H1 (cell line): ENCODE measurements around the gene CEP95. TPM values are rescaled to one million over a fixed set of nuclear protein-coding genes. Genes with fewer than 3 reads are reported as not detected.

ENCODE experiments used
- CTCF ChIA-PET: fragments of 300-600 bp; sonication (Branson Sonifier 250); formaldehyde crosslinking; loops from one replicate; lab custom pipeline; 2021; ENCODE audit not compliant: partially characterized antibody; lab: Charles Lee
- POLR2A ChIA-PET: fragments of 300-600 bp; sonication (Branson Sonifier 250); formaldehyde crosslinking; loops from one replicate; lab custom pipeline; 2021; ENCODE audit warnings: inconsistent platforms; ENCODE audit not compliant: partially characterized antibody; lab: Charles Lee
- DNase-seq, 2 experiments: peaks; one replicate each; pipeline versions ENCODE4 v3.0.0 to v3.0.0-alpha.2; 2010 to 2022; ENCODE audit warnings: low spot score in 2 of 2, low read depth in 1 of 2, mixed read lengths in 1 of 2
- FAIRE-seq: peaks from 2 replicates; lab custom pipeline; 2011; peaks lifted over from hg19 to GRCh38; lab: Jason Lieb, UNC
- H2AFZ ChIP-seq: 2 replicates; pipeline ENCODE4 v1.8.1; 2012; ENCODE audit warnings: low read length, inconsistent platforms
- H2AK5ac ChIP-seq: 2 replicates; pipeline ENCODE4 v1.6.1; 2013; ENCODE audit warnings: low read depth, low read length
- H2BK120ac ChIP-seq: replicated peaks from 2 replicates; pipeline ENCODE3; 2013; ENCODE audit warnings: low read depth, low read length, inconsistent platforms
- H2BK12ac ChIP-seq: 2 replicates; pipeline ENCODE4 v1.6.1; 2013; ENCODE audit warnings: low read depth, low read length
- H2BK15ac ChIP-seq: 2 replicates; pipeline ENCODE4 v1.6.1; 2013; ENCODE audit warnings: low read length
- H2BK20ac ChIP-seq: 2 replicates; pipeline ENCODE4 v1.6.1; 2013; ENCODE audit warnings: low read length
- H2BK5ac ChIP-seq: 2 replicates; pipeline ENCODE4 v1.6.1; 2013; ENCODE audit warnings: low read depth, low read length
- H3K14ac ChIP-seq: 2 replicates; pipeline ENCODE4 v1.6.1; 2013; ENCODE audit warnings: inconsistent platforms; ENCODE audit not compliant: insufficient read length
- H3K18ac ChIP-seq: 2 replicates; pipeline ENCODE4 v1.6.1; 2013; ENCODE audit warnings: low read length; ENCODE audit errors: extremely low read depth
- H3K23ac ChIP-seq: 2 replicates; pipeline ENCODE4 v1.6.1; 2013; ENCODE audit warnings: inconsistent platforms; ENCODE audit not compliant: insufficient read length
- H3K23me2 ChIP-seq: 2 replicates; pipeline ENCODE4 v1.6.1; 2013; ENCODE audit warnings: low read depth, low read length
- H3K27ac ChIP-seq: 2 replicates; pipeline ENCODE4 v1.6.1; 2011; ENCODE audit warnings: low read depth, low read length, inconsistent platforms
- H3K27me3 ChIP-seq, 4 experiments: replicated peaks in 1 of 4; 1 replicate in 1 of 4; 2 replicates in 3 of 4; pipeline versions ENCODE4 v1.6.1 to v1.8.1; 2011 to 2013; ENCODE audit warnings: low read length in 3 of 4, mild to moderate bottlenecking in 3 of 4, inconsistent platforms in 2 of 4, mixed read lengths in 2 of 4, moderate library complexity in 1 of 4; ENCODE audit not compliant: control insufficient read depth in 3 of 4, insufficient read depth in 3 of 4; ENCODE audit errors: extremely low read depth in 1 of 4
- H3K36me3 ChIP-seq, 4 experiments: 2 replicates each; pipeline versions ENCODE4 v1.6.1 to v1.8.1; 2011 to 2013; ENCODE audit warnings: mild to moderate bottlenecking in 4 of 4, low read length in 3 of 4, moderate library complexity in 2 of 4, control low read depth in 1 of 4, inconsistent platforms in 1 of 4; ENCODE audit not compliant: insufficient read depth in 4 of 4, control insufficient read depth in 2 of 4
- H3K4ac ChIP-seq: replicated peaks from 2 replicates; pipeline ENCODE3; 2013; ENCODE audit warnings: low read length, low read depth, mixed read lengths, inconsistent platforms; ENCODE audit not compliant: insufficient read length
- H3K4me1 ChIP-seq, 4 experiments: replicated peaks in 1 of 4; 1 replicate in 1 of 4; 2 replicates in 3 of 4; pipeline versions ENCODE4 v1.6.1 to v1.8.1; 2011 to 2013; ENCODE audit warnings: low read length in 3 of 4, inconsistent platforms in 2 of 4, mixed read lengths in 1 of 4; ENCODE audit not compliant: insufficient read depth in 4 of 4, control insufficient read depth in 3 of 4
- H3K4me2 ChIP-seq, 2 experiments: 2 replicates each; pipeline versions ENCODE4 v1.6.1 to v1.8.1; 2011 to 2013; ENCODE audit warnings: low read depth in 2 of 2, low read length in 2 of 2, control low read depth in 1 of 2, inconsistent platforms in 1 of 2, mild to moderate bottlenecking in 1 of 2; ENCODE audit not compliant: insufficient read depth in 1 of 2
- H3K4me3 ChIP-seq, 4 experiments: fragments of 200-600, 300-600 bp in 1 of 4; sonication (generic), shearing (Covaris generic), sonication (Bioruptor Twin) in 1 of 4; 2 replicates each; pipeline versions ENCODE4 v1.5.1 to v1.8.1; 2011 to 2016; ENCODE audit warnings: low read length in 4 of 4, low read depth in 3 of 4, control low read depth in 2 of 4, inconsistent platforms in 2 of 4, mild to moderate bottlenecking in 2 of 4, mixed read lengths in 1 of 4, moderate library complexity in 1 of 4; ENCODE audit not compliant: insufficient read depth in 2 of 4; ENCODE audit errors: extremely low read depth in 1 of 4
- H3K56ac ChIP-seq: replicated peaks from 2 replicates; pipeline ENCODE3; 2013; ENCODE audit warnings: low read depth, mild to moderate bottlenecking, mixed read lengths, low read length, inconsistent platforms; ENCODE audit not compliant: insufficient read length
- H3K79me1 ChIP-seq: 2 replicates; pipeline ENCODE4 v1.6.1; 2013; ENCODE audit warnings: low read depth, low read length, control low read depth
- H3K79me2 ChIP-seq, 2 experiments: 2 replicates each; pipeline versions ENCODE4 v1.6.1 to v1.8.1; 2012 to 2013; ENCODE audit warnings: low read length in 2 of 2, mild to moderate bottlenecking in 2 of 2, inconsistent platforms in 1 of 2; ENCODE audit not compliant: insufficient read depth in 2 of 2, control insufficient read depth in 1 of 2
- H3K9ac ChIP-seq, 4 experiments: replicated peaks in 1 of 4; 1 replicate in 1 of 4; 2 replicates in 3 of 4; pipeline versions ENCODE4 v1.6.1 to v1.8.1; 2011 to 2013; ENCODE audit warnings: low read depth in 3 of 4, low read length in 3 of 4, control low read depth in 2 of 4, mild to moderate bottlenecking in 2 of 4, moderate library complexity in 2 of 4, inconsistent platforms in 1 of 4; ENCODE audit errors: extremely low read depth in 1 of 4
- H3K9me3 ChIP-seq, 2 experiments: 2 replicates each; pipeline versions ENCODE4 v1.6.1 to v1.8.1; 2012 to 2013; ENCODE audit warnings: mild to moderate bottlenecking in 2 of 2, moderate library complexity in 2 of 2, control low read depth in 1 of 2, inconsistent platforms in 1 of 2, low read depth in 1 of 2, low read length in 1 of 2, mixed read lengths in 1 of 2; ENCODE audit not compliant: insufficient read depth in 2 of 2
- H4K20me1 ChIP-seq, 2 experiments: replicated peaks in 1 of 2; 2 replicates each; pipeline versions ENCODE3 to v1.8.1; 2011 to 2013; ENCODE audit warnings: inconsistent platforms in 2 of 2, low read length in 2 of 2, mild to moderate bottlenecking in 1 of 2; ENCODE audit not compliant: insufficient read depth in 2 of 2, control insufficient read depth in 1 of 2
- H4K5ac ChIP-seq: 2 replicates; pipeline ENCODE4 v1.6.1; 2013; ENCODE audit warnings: low read length, low read depth, mixed read lengths, inconsistent platforms; ENCODE audit not compliant: insufficient read length
- H4K8ac ChIP-seq: 2 replicates; pipeline ENCODE4 v1.8.0; 2013; ENCODE audit warnings: mild to moderate bottlenecking, moderate library complexity, low read length, inconsistent platforms; ENCODE audit not compliant: insufficient read depth; ENCODE audit errors: extremely low read depth
- H4K91ac ChIP-seq: replicated peaks from 2 replicates; pipeline ENCODE3; 2013; ENCODE audit warnings: low read length, mixed read lengths, inconsistent platforms; ENCODE audit not compliant: insufficient read length
- ASH2L ChIP-seq: fragments of 200-600, 300-600 bp; sonication (generic); IDR thresholded peaks from one replicate; pipeline ENCODE4 v1.7.1; 2017; ENCODE audit warnings: low read length
- EGR1 ChIP-seq: IDR thresholded peaks from 2 replicates; pipeline ENCODE4 v1.6.1; 2011; ENCODE audit warnings: low read depth, low read length, borderline replicate concordance
- FOSL1 ChIP-seq: IDR thresholded peaks from 2 replicates; pipeline ENCODE4 v1.6.1; 2011; ENCODE audit warnings: mild to moderate bottlenecking, low read depth, low read length, moderate library complexity; ENCODE audit not compliant: insufficient read depth
- GTF2F1 ChIP-seq: IDR thresholded peaks from 2 replicates; pipeline ENCODE4 v1.6.1; 2012; ENCODE audit warnings: low read depth, low read length, improper control_type of control experiment, borderline replicate concordance
- HDAC2 ChIP-seq, 2 experiments: fragments of 300-600 bp in 1 of 2; sonication (generic) in 1 of 2; IDR thresholded peaks; 2 replicates each; pipeline ENCODE4 v1.6.1; 2011 to 2012; ENCODE audit warnings: low read depth in 2 of 2, low read length in 2 of 2, mild to moderate bottlenecking in 2 of 2, moderate library complexity in 2 of 2, borderline replicate concordance in 1 of 2, inconsistent platforms in 1 of 2
- HDAC6 ChIP-seq: IDR thresholded peaks from one replicate; pipeline ENCODE4 v1.7.1; 2012; ENCODE audit warnings: low read depth, mild to moderate bottlenecking, inconsistent platforms, low read length, moderate library complexity
- KDM1A ChIP-seq: fragments of 200-600, 300-600 bp; sonication (generic); IDR thresholded peaks from 2 replicates; pipeline ENCODE4 v1.7.1; 2016; ENCODE audit warnings: mild to moderate bottlenecking, low read length, borderline replicate concordance
- KDM4A ChIP-seq: IDR thresholded peaks from one replicate; pipeline ENCODE4 v1.7.1; 2012; ENCODE audit warnings: low read depth, mild to moderate bottlenecking, moderate library complexity, low read length, inconsistent platforms; ENCODE audit not compliant: severe bottlenecking
- POLR2AphosphoS5 ChIP-seq: IDR thresholded peaks from 2 replicates; pipeline ENCODE4 v1.6.1; 2011; ENCODE audit warnings: low read depth, low read length
- POU5F1 ChIP-seq: IDR thresholded peaks from 2 replicates; pipeline ENCODE4 v1.6.1; 2011; ENCODE audit warnings: low read depth, mild to moderate bottlenecking, low read length, moderate library complexity
- SIRT6 ChIP-seq: IDR thresholded peaks from one replicate; pipeline ENCODE4 v1.7.1; 2012; ENCODE audit warnings: low read length, inconsistent platforms
- SP4 ChIP-seq: IDR thresholded peaks from 2 replicates; pipeline ENCODE4 v1.6.1; 2012; ENCODE audit warnings: low read length, inconsistent platforms
- TEAD4 ChIP-seq: IDR thresholded peaks from 2 replicates; pipeline ENCODE4 v1.6.1; 2012; ENCODE audit warnings: low read depth, low read length, inconsistent platforms, mixed read lengths
- WGBS, 2 experiments: shearing (Covaris generic) in 1 of 2; methylation state at CpG; one replicate each; pipeline versions ENCODE4 v1.1.6 to v1.1.7; 2013 to 2015; ENCODE audit warnings: low lambda C conversion rate in 2 of 2, mixed read lengths in 2 of 2, inconsistent platforms in 1 of 2, low coverage in 1 of 2, missing lambda C conversion rate in 1 of 2; ENCODE audit not compliant: insufficient replicate concordance in 2 of 2, insufficient coverage in 1 of 2, insufficient read length in 1 of 2; ENCODE audit errors: extremely low coverage in 1 of 2, missing lambda C conversion rate in 1 of 2; 5-methylcytosine and 5-hydroxymethylcytosine counted together
- polyA plus RNA-seq, 7 experiments: library from polyadenylated mRNA; depleted of rRNA in 3 of 7; stranded (reverse) in 5 of 7; unstranded in 2 of 7; fragments of >200 nt in 5 of 7; fragments of 200-250 nt in 2 of 7; gene quantifications; 1 replicate in 5 of 7; 2 replicates in 1 of 7; 4 replicates in 1 of 7; pipeline versions ENCODE4 v1.2.1 to v1.2.3, GENCODE V29; 2011 to 2013; ENCODE audit warnings: missing spikeins in 2 of 7, mixed read lengths in 2 of 7
- total RNA-seq: library from RNA; stranded (reverse); fragmentation: NEBNext Ultra II Directional; extraction: Animal tissue kit (Norgen Biotek cat#: 25700); gene quantifications from 2 replicates; pipeline ENCODE4 v1.2.1, GENCODE V29; 2021
- TF ChIP-seq, protein P1 (sequence below): IDR thresholded peaks from 2 replicates; pipeline ENCODE4 v1.6.1; 2012; ENCODE audit warnings: inconsistent platforms

The CEP95 gene
- total and polyA plus RNA-seq, 2 of the 8 experiments (the other 6 are each of a cell fraction or from before 2014, with no cell fraction given): 22.3 to 51.5 TPM

DNA sequence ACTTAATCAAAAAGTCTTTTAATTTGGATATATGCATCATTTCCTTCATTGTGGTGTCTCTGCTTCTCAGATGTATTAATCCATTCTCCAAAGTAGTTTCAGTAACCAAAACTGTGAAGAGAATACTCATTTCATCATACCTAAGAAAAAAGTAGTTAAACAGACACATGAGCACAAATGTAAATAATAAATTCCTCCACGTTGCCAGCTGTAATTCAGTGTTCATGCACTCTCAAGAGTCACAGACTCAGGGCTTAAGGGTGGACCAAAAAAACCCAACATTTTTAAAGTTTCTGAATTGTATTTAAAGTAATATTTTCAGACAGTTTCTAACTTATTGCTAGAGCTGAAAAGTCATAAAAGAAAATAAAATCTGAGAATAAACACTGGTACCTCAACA, 28.9 kb upstream of the CEP95 start:
- Histone ChIP-seq H3K14ac (no peak overlapping the region), H3K4me2 (no peak overlapping the region), H4K5ac (no peak overlapping the region), H3K79me2 (no peaks in the 10 kb centered on the region), H3K18ac (no peak overlapping the region), H3K23ac (no peak overlapping the region), H4K91ac (no peak overlapping the region), H3K4me3 (no peak overlapping the region), H2AFZ (no peak overlapping the region), H3K4ac (no peak overlapping the region), H3K36me3 (peaks cover 2 to 33% (median 22%) of the 10 kb centered on the region in 4 experiments), H3K9me3 (no peaks in the 10 kb centered on the region), H2BK5ac (no peak overlapping the region), H4K8ac (no peak overlapping the region), H2BK20ac (no peak overlapping the region), H3K9ac (no peak overlapping the region), H3K27ac (no peak overlapping the region), H4K20me1 (no peaks in the 10 kb centered on the region), H3K4me1 (no peaks in the 10 kb centered on the region), H2BK15ac (no peak overlapping the region), H2BK12ac (no peak overlapping the region), H3K56ac (no peak overlapping the region), H3K23me2 (no peaks in the 10 kb centered on the region), H2AK5ac (no peak overlapping the region), H3K27me3 (no peaks in the 10 kb centered on the region), H2BK120ac (no peak overlapping the region), H3K79me1 (no peaks in the 10 kb centered on the region)
- no peak for TF ChIP-seq POU5F1
- TF ChIP-seq HDAC6: no peak
- no peak for TF ChIP-seq KDM1A
- TF ChIP-seq POLR2AphosphoS5: no peak
- TF ChIP-seq ASH2L: no peak
- no peak for TF ChIP-seq KDM4A
- no peak for TF ChIP-seq FOSL1
- no peak for TF ChIP-seq GTF2F1
- no peak for TF ChIP-seq SIRT6
- TF ChIP-seq TEAD4: no peak
- TF ChIP-seq, protein P1, sequence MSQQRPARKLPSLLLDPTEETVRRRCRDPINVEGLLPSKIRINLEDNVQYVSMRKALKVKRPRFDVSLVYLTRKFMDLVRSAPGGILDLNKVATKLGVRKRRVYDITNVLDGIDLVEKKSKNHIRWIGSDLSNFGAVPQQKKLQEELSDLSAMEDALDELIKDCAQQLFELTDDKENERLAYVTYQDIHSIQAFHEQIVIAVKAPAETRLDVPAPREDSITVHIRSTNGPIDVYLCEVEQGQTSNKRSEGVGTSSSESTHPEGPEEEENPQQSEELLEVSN: no peak
- TF ChIP-seq EGR1: no peak
- no peak for TF ChIP-seq HDAC2 (IDR thresholded peaks at IDR 0.05; ENCODE audit: borderline replicate concordance in 1 of 2, low read depth in 2 of 2, low read length in 2 of 2)
- no peak for TF ChIP-seq SP4
- POLR2A ChIA-PET: interaction anchor here (1.5 to 1.8 kb wide), 2 partner anchors 27 to 29 kb away, joined by 3 to 5 read pairs; partner anchors contain the start of genes CEP95 and DDX5
- CTCF ChIA-PET: interaction anchor here (2.9 to 3.0 kb wide), 2 partner anchors 13 to 58 kb away, joined by 14 to 17 read pairs; no protein-coding TSS in a partner anchor
- FAIRE-seq (no peak), DNase-seq (no peak)
- 80% methylated on average over 1 of the region's 1 CpG; no CpG with 5 or more reads in 1 of the 2 experiments for WGBS, 2 experiments
